ENCODE measurements around the gene SBF1.
"Not testable (repeated sequence)": the region's sequence is repeated elsewhere in the genome, so short reads cannot be mapped to it uniquely, and the experiment has no call there.

Gene SBF1

DNA sequence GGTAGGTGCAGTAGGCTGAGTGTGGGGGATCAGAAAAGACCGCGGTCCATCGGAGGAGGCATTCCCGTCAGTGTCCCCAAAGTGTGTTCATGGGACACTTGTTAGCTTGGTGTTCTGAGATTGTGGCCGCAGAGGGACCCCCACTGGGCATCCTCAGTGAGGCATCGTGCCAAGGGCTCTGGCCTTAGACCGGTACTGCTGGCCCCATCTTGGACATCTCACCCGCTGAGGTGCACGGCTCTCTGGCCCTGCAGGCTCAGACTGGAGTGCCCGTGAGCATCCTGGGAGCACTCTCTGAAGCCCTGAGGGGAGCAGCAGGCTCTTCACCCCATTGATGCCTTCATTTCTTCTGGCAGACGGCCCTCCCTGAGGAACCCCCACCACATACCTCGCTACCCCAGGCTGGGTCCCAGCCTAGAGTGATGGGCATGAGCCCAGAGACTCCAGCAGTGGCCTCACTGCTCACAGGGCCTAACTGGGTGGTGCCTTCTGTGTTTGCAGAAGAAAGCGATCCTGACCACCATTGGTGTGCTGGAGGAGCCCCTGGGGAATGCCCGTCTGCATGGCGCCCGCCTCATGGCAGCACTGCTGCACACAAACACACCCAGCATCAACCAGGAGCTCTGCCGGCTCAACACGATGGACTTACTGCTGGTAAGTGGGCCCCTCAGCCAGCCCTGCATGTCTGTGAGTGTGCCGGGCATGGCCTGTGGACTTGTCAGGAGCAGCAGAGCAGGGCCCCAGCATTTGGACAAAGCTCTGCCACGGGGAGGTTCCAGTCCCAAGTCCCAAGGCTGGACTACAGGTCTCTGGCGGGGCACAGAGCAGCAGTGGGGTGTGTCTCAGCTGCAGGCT, 51.6 kb downstream of the SBF1 start:
- DNase-seq = no peak

DNA sequence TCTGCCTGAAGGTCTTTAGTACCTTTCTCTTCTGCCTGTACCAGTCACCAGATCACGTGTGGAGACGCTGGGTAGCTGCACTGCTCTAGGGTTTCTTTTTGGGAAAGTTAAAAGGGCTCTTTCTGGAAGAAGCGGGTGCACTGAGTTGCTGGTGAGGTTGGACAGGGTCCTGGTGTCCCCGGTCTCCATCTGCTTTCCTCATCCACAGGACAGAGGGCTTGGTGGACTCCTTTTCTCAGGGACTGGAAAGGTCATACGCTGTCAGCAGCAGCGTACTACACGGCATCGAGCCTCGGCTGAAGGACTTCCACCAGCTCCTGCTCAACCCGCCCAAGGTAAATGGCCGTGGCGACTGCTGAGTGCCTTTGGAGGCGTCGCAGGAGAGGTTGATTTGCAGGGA, 52.8 kb downstream of the SBF1 start:
- DNase-seq = no peak

GRCh38 chr22:50420581-50420980, 54.3 kb downstream of the SBF1 start:
- no peak for DNase-seq

GRCh38 chr22:50420015-50420414, 54.8 kb downstream of the SBF1 start:
- DNase-seq = no peak

GRCh38 chr22:50419116-50419515, 55.7 kb downstream of the SBF1 start:
- no peak for DNase-seq

DNA sequence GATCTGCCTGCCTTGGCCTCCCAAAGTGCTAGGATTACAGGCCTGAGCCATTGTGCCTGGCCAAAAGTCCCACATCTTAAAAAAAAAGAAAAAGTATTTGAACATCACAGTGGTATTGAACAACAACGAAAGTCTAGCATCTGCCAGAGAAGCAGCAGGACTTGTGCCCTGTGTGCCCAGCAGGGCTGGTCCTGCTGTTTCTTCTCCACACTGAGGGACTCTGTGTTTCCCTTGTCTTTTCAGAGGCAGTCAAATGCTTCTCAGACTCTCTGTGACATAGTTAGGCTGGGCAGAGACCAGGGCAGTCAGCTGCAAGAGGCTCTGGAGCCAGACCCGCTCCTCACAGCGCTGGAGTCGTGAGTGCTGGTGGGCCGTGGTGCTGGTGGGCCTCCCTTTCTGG, 56.2 kb downstream of the SBF1 start:
- no peak for DNase-seq

DNA sequence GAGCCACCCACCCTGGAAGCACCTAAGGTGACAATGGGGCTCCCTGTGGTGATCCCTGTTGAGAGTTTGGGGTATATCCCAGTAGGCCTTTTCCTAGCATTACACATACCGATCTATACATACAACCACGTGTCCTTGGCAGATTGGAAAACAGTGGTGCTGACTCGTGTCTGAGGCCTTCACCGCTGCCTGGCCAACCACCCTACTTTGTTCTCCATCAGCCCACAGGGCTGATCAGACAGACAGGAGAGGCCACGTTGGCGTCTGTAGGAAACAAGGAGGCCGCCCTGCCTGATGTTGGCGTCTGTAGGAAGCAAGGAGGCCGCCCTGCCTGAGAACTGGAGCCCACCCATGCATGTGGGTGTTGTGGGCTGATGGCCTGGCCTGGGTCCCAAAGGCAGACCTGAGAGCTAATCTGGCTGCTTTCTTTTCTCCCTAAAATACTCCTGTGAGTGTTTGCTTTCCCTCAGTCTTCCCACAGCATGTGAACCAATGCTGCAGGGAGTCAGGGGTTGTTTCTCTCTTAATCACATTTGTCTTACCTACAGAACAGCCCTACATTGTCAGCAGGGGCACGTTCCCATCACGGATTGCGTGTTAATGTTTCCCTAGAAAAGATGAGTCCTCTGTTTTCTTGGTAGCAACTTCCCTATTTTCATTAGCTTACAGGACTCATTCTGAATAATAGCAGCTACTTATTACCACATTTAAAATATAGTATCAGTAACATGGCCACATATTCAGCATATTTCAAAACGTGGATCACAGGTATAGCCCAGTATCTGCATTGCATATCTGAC, 57.2 kb downstream of the SBF1 start:
- DNase-seq = no peak

GRCh38 chr22:50416996-50417395, 57.8 kb downstream of the SBF1 start:
- DNase-seq = no peak

GRCh38 chr22:50415426-50415825, 59.4 kb downstream of the SBF1 start:
- no peak for DNase-seq

- no peak for DNase-seq
Observed at GRCh38 chr22:50414476-50415248, 60.2 kb downstream of the SBF1 start.

DNA sequence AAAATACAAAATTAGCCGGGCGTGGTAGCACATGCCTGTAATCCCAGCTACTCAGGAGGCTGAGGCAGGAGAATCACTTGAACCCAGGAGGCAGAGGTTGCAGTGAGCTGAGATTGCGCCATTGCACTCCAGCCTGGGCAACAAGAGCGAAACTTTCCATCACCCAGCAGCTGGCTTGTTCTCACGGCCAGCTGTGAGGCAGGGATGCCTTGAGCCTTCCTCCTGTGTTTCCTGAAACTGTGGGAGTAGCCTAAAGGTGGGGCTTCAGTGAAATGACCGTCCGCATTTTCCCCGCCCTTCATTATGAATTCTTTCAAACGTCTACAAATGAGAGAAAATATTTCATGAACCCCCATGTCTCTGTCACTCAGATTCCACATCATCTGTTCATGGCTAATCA, 65.9 kb downstream of the SBF1 start:
- not testable (repeated sequence) for DNase-seq

DNA sequence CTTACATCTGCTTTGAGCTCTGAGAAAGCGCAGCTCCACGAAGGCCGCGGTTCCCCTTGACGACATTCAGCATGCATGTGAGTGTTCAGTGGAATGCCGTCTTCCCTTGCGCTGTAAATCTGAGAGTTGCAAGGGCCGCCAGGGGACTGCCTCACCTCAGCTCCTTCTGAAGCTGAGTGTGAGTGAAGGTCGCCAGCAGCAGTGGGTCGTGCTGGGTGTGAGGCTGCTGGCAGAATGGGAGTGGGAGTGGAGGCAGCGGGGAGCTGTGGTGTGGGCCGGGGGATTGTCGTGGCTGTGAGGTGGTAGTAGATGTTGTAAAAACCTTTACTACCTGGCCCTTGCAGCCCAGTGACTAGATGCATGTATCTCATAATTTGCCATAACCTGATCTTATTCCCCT, 66.5 kb downstream of the SBF1 start:
- DNase-seq = no peak

GRCh38 chr22:50406416-50407170, 68.2 kb downstream of the SBF1 start:
- no peak for DNase-seq

DNA sequence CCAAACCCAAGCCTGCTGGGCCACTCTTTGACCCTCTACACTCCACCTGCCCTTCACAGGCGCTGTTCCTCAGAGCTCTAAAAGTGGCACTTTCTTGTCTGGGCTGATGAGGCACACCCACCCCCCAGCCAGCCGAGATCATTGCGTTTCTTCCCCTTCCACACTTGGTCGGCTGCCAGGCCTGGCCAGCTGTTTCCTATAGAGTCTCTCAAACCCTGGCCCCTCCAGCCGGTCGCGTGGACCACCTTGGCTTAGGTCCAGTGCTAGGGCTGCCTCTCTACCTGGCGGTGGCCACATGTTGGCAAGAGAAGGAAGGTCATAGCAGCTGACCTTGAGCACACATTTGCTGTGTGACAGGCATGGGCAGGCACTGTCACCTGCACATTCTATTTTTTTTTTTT, 71.1 kb downstream of the SBF1 start:
- no peak for DNase-seq

GRCh38 chr22:50401907-50402306, 72.9 kb downstream of the SBF1 start:
- DNase-seq = no peak

DNA sequence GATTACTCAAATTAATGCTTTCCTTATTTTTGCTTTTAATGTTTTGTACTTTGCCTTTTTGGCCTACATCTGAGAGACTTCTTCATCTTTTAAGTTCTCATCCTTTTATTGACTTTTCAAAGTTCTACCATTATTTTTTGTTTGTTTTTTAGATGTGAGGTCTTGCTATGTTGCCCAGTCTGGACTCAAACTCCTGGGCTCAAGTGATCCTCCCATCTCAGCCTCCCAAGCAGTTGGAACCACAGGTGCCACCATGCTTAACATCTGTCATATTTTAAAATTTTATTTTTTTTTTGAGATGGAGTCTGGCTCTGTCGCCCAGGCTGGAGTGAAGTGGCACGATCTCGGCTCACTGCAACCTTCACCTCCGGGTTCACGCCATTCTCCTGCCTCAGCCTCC, 73.9 kb downstream of the SBF1 start:
- DNase-seq = no peak

DNA sequence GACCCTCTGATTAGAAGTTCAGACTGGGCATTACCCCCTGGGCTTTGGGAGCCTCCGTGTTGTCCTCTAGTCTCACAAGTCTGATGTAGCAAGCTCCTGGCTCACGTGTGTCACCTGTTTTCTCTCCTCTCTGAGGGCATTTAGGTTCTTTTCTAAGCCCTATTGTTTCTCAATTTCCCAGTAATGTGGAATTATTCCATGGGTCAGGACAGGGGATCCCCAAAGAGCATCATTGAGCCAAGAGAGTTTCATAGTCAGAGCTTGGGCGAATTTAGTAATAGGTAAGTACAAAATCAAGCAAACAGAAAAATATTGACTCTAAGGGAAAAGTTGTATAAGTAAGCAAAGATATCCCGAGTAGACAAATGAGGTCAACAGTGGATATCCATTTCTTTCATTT, 74.4 kb downstream of the SBF1 start:
- no peak for DNase-seq

GRCh38 chr22:50399751-50400331, 75.0 kb downstream of the SBF1 start:
- DNase-seq = no peak

GRCh38 chr22:50398831-50399648, 75.8 kb downstream of the SBF1 start:
- DNase-seq = no peak

- not testable (repeated sequence) for DNase-seq
Observed at GRCh38 chr22:50397371-50398060, 77.3 kb downstream of the SBF1 start.

Measured in NCI-H2029 treated with DMSO at 0.1 percent for 48 hours (cell line).